Activated CD4-positive, CD25-positive, alpha-beta regulatory T cell (primary cell): ENCODE results near the gene SPDYE6.
"Not testable (repeated sequence)": the region's sequence is repeated elsewhere in the genome, so short reads cannot be mapped to it uniquely, and the experiment has no call there.

Experiments
- DNase-seq, 4 experiments: peaks; one replicate each; lab custom pipeline; 2025; lab: John Stamatoyannopoulos, UW

SPDYE6 gene

GRCh38 chr7:102364394-102364886 lies 8.2 kb upstream of the SPDYE6 start:
- DNase-seq: not testable (repeated sequence)

- peak; percentile 76 to 86 (median 82) for DNase-seq
These were observed 7.5 kb upstream of the SPDYE6 start for GRCh38 chr7:102363549-102364393.

GRCh38 chr7:102346983-102347382 lies 9.3 kb downstream of the SPDYE6 start:
- DNase-seq: not testable (repeated sequence)

- not testable (repeated sequence) for DNase-seq
These were observed 15.5 kb downstream of the SPDYE6 start for GRCh38 chr7:102340599-102341368.

GRCh38 chr7:102337420-102337819 lies 18.8 kb downstream of the SPDYE6 start:
- DNase-seq: not testable (repeated sequence)

GRCh38 chr7:102337002-102337401 lies 19.2 kb downstream of the SPDYE6 start:
- not testable (repeated sequence) for DNase-seq

- DNase-seq: not testable (repeated sequence)
These were observed 20.7 kb downstream of the SPDYE6 start for GRCh38 chr7:102335574-102335973.

- not testable (repeated sequence) for DNase-seq
These were observed 25.4 kb downstream of the SPDYE6 start for GRCh38 chr7:102330666-102331460.

- DNase-seq: not testable (repeated sequence)
These were observed 26.9 kb downstream of the SPDYE6 start for GRCh38 chr7:102329366-102329765.

GRCh38 chr7:102328863-102329262 lies 27.4 kb downstream of the SPDYE6 start:
- DNase-seq: not testable (repeated sequence)

GRCh38 chr7:102327183-102327582 lies 29.1 kb downstream of the SPDYE6 start:
- DNase-seq: not testable (repeated sequence)

GRCh38 chr7:102326157-102326889 lies 29.9 kb downstream of the SPDYE6 start:
- DNase-seq: no peak

GRCh38 chr7:102325106-102325505 lies 31.1 kb downstream of the SPDYE6 start:
- DNase-seq: not testable (repeated sequence)

GRCh38 chr7:102323914-102324195 lies 32.4 kb downstream of the SPDYE6 start:
- DNase-seq: no peak

- no peak for DNase-seq
These were observed 34.0 kb downstream of the SPDYE6 start for GRCh38 chr7:102322202-102322715.

GRCh38 chr7:102321351-102322201 lies 34.7 kb downstream of the SPDYE6 start:
- no peak for DNase-seq

- no peak for DNase-seq
These were observed 35.5 kb downstream of the SPDYE6 start for GRCh38 chr7:102320601-102321350.

- no peak for DNase-seq
These were observed 36.1 kb downstream of the SPDYE6 start for GRCh38 chr7:102320181-102320580.

GRCh38 chr7:102319671-102320070 lies 36.6 kb downstream of the SPDYE6 start:
- DNase-seq: no peak
